ENCODE results near the gene FRS2.
"Not testable (repeated sequence)": the region's sequence is repeated elsewhere in the genome, so short reads cannot be mapped to it uniquely, and the experiment has no call there.

Gene FRS2

GRCh38 chr12:69470189-69471075 lies at the start of gene FRS2:
TSS of gene FRS2 (plus strand) at chr12:69470388. CDS start at chr12:69569031, 98,643 bp downstream.
- peak; percentile 95 for DNase-seq

GRCh38 chr12:69421548-69421947 lies 48.6 kb upstream of the FRS2 start:
- DNase-seq: no peak

DNA sequence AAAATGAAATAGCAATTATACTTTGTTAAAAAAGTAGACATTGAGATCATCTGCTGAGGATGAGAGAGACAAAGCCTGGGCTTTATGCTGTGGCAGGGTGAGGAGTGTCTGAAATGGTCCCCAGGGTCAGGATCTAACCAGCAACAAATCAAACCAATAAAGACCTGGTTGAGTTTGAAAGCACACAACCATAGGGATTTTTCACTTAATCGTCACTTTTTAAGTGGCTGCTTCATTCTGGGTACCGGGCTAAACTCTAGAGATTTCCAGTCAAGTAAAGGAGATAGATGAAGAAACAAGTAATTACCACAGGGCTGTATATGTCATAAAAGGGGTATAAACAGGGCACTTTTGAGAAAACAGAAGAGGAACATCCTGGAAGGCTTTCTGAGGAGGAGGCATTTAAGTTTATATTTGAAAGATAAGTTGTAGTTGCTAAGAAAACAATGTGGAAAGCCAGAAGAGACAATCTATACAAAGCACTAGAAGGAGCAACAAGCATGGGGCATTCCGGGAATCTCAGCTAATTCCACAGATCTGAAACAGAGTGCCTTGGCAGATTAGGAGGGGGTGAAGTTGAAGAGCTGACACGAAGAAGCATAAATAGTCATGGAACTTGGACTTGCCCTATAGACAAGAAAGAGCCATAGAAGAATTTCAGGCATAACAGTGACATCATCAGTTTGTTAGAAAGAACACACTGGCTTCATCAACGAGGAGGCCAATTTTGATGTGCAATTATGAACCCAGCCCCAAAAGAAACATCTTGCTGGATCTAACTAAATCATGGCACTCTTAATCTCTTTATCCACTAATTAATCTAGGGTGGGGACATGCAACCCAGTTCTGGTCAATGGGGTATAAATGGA lies 46.9 kb upstream of the FRS2 start:
- no peak for DNase-seq

DNA sequence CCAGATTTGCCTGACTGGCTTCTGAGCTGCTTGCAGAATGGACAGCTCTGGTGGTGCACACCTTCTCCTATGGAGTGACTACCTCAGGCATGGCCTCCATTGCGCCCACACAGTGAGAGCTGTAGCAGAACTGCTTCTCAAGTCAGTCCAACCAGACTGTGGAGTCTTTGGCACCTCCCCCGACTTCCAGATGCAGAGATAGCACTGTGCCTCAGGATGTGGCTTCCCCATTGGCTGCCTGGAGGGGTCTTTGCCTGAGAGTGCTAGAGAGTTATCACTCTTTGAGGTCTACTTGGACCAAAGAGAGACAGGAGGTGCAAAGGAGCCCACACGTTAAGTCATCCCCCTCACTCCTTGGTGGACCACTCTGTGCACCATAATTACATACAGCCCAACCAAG lies 44.8 kb upstream of the FRS2 start:
- DNase-seq: peak; percentile 26

- DNase-seq: no peak
These were observed 41.7 kb upstream of the FRS2 start for GRCh38 chr12:69428351-69429073.

GRCh38 chr12:69430942-69431590 lies 39.1 kb upstream of the FRS2 start:
- DNase-seq: no peak

DNA sequence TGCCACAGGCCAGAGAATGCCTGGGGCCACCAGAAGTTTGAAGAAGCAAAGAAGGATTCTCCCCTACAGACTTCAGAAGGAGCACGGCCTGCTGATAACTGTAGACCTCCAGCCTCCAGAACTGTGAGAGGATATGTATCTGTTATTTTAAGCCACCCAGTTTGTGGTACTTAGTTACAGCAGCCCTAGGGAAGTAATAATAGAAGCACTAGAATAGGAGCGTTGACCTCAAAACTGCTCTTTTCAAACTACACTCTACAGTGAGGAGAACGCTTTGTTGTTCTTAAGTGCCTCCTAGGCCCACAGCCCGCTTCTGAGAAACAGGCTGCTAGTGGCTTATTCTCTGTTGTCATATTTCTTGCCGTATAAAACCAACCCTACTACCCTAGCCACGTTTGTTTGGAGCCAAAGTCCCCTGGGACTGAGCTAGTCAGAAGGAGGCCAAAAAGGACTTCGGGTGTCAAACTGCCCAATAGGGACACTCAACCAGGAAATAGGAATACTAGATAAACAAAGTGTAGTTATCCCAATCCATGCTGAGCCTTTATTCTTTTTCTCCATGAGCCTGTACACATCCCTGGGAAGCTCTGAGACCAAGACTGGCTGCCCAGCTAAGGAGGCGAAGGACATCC lies 38.5 kb upstream of the FRS2 start:
- DNase-seq: no peak

DNA sequence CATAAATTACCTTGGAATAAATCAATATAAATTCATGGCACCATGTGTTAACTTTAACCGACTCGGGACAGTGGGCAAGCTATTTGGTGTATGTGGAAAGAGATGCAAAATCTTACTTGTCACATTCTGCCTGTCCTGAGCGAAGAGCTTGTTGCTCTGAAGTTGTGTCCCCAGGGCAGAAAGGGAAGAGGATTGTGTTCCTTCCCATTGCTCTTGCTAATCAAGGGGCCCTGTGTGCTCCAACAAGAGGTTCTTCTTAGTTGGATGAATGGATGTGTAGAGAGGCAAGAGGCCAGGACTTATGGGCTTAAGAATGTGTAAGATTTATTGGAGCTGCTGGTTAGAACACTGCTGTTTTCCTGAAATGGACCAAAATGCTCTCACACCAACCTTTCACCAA lies 36.5 kb upstream of the FRS2 start:
- DNase-seq: no peak

- no peak for DNase-seq
These were observed 34.5 kb upstream of the FRS2 start for GRCh38 chr12:69435644-69436043.

DNA sequence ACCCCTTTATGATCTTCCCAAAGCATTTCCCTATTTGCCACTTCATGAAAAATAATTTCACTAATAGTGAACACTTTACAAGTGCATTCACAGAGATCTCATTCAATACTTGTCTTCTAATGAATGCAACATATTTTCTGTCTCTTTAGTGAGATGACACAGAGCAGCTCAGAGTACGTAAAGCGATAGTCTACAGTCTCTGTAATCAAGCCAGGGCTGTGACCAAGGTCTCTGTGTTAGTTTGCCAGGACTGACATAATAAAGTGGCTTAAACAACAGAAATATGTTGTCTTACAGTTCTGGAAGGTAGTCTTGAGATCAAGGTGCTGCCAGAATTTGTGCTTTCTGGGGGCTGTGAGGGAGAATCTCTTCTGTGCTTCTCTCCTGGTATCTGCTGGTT lies 33.1 kb upstream of the FRS2 start:
- no peak for DNase-seq

- DNase-seq: peak; percentile 79
These were observed 31.6 kb upstream of the FRS2 start for GRCh38 chr12:69438539-69438938.

GRCh38 chr12:69440016-69440415 lies 30.2 kb upstream of the FRS2 start:
- no peak for DNase-seq

DNA sequence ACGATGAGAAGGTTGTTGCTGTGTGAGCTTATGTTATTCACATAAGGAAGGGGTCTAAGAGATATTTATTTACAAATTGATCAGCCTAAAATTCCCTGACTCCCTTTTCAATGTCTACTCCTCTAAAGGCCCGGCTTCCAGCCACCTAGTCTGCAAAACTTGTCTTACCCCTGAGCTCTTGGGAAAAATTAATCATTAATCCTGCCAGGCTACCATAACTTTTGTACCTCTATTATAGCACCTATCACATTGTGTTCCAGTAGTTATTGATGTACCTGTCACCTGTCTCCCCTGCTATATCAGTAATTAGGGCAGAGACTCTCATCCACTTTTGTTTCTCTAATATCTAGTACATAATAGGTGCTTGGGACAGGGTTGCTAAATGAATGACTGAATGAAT lies 29.3 kb upstream of the FRS2 start:
- DNase-seq: no peak

GRCh38 chr12:69442894-69443293 lies 27.3 kb upstream of the FRS2 start:
- DNase-seq: no peak

GRCh38 chr12:69443916-69444315 lies 26.3 kb upstream of the FRS2 start:
- DNase-seq: no peak

- no peak for DNase-seq
These were observed 22.3 kb upstream of the FRS2 start for GRCh38 chr12:69447892-69448291.

- DNase-seq: not testable (repeated sequence)
These were observed 17.5 kb upstream of the FRS2 start for GRCh38 chr12:69452598-69453132.

DNA sequence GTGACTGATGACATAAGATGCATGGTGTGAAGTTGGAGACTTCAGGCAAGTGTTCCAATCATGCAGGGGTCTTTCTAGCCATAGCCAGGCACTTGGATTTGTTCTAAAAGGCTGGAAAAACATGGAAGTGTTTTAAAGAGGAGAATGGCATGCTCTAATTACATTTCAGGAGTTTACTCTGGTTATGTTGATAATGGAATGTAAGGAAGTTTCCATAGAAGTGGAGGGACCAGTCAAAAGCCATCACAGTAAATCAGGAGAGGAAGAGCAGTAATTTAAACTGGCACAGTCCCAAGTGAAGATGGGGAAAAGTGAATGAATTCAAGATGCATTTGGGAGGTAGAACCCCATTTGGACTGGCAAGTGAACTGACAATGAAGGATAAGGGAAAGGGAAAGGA lies 13.9 kb upstream of the FRS2 start:
- DNase-seq: no peak

DNA sequence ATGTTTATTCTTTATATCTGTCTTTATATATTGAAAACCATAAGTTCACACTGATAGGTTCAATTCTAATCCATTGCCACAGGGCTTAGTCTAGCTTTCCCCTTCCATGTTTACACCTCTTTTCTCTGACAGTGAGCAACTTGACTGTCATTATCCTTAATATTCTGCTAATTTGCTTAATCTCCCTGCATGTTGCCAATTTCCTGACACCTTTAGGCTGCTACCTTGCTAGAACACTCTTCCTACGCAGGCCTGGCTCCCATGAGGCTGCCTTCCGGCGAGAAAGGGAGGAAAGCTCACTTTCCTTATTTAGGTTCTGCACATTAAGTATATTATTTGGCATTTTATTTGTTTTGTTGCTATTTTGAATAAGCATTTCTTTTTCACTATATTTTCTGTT lies 12.8 kb upstream of the FRS2 start:
- no peak for DNase-seq

- DNase-seq: no peak
These were observed 10.7 kb upstream of the FRS2 start for GRCh38 chr12:69459477-69459876.

DNA sequence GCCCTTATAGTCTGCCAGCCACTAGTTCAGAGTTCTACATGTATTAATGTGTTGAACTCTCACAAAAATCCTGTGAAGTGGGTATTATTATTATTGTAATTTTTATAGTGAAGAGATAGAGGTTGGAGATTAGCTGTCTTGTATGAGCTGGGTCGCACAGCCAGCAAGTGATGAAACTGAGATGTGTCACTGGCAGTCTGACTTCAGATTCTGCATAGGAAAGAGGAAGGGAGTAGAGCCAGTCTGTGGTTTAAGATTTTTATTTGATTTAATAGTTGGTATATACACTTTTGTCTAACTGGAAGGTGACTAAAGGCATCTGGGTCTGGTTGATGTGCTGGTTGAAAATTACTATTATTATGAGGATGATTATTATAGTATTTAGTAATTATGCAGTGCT lies 5.8 kb upstream of the FRS2 start:
- peak; percentile 16 for DNase-seq

DNA sequence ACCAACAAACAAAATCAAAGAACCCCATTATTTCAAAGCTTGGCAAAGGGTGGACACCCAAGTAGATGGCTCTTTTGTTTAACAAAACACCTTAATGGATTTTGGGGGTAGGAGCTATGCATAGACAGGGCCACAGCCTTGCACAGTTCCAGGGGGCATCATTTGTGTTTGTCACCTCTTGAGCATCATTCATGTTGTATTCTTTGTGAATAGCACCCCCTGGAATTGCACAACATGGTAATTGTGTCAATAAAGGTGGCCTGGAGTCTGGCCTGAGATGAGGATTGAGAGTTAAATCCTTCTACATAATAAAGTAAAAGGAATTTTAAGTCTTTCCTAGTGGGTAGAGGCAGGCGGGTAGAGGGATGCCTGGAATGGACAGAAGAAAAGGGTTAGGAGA lies 3.3 kb upstream of the FRS2 start:
- no peak for DNase-seq

Data from hematopoietic multipotent progenitor cell treated with erythropoietin and hydrocortisone succinate and interleukin-3 and kit ligand, for 6 days (in vitro differentiated cells).